GM21515 (cell line): ENCODE results near the gene LMO1.

Experiments
- ATAC-seq: cut with Tn5 transposase; IDR thresholded peaks from one replicate; pipeline ENCODE4 v1.9.1; 2021; ENCODE audit not compliant: unreplicated experiment

The LMO1 gene

DNA sequence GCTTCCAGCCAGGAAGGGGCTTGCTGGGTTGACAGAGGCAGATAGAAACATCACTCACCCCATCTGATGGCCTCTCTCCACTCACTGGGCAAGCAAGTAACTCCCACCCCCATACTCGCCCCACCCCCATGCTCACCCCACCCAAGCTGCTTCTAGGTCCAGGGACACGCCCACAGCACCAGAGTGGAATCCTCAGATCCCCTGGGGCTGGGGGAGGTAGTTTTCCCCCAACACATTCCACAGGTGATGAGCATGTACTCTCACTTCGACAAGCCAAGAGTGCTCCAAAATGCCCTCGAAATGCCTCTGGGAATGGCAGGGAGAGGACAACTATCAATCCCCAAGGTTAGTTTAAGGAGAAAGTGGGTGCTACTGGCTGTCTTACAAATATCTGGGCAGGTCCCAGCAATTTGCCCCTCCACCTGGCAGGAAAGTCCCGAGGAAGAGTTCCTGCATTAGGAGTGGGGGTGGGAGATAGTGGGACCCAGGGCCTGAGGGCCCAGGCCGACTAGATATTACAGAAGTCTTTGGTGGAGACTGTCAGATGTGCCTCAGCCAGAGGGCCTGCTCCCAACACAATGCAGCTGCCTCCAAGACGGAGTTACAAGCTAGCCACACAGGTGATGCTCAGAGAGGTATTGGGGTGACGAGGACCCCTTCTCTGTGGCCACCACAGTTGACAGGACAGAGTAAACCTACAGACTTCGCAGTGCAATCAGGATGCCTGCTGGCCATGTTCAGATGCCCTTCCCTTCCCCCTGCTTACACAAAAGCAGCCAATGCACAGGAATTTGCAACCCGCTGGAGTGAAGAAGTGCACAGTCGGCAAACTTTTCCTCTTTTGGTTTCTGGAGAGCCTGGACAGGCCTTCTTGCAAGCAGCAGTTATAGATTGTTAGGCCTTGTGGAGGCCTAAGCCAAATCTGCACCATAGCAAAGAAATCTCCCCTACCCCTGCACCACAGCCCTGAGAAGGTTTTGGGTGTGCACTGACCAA is 2.9 kb upstream of the LMO1 start:
- ATAC-seq: no peak

GRCh38 chr11:8265681-8266241 is 2.1 kb upstream of the LMO1 start:
- no peak for ATAC-seq

DNA sequence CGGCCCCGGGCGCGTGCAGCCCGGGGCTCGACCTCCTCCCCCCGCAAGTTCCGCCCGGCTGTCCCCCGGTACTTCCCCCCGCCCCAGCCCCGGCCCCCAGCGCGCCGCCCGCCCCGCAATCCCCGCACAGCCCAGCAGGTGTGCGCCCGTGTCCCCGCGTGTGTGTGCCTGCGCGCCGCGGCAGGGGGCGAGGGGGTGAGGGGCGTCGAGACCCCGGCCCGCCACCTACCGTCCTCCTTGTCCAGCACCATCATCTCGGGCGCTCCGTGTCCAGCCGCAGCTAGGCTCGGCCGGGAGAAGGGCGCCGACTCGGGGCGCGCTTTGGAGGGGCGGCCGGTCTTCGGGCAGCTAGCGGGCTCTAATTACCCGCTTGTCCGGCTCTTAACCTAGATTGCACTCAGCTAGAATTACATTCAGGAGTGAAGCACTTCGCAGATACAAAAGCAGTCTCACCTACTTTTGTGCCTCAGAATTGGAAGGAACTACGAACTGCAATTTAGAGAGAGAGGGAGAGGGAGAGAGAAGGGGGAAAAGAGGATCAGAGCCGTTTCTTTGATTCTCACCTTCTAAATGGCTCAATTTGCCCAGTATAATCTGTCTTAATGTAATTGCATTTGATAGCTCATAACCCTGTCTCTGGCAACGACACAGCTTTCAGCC is 439 bp downstream of the LMO1 start:
- ATAC-seq: no peak

GRCh38 chr11:8262552-8263108 is 1.0 kb downstream of the LMO1 start:
- no peak for ATAC-seq

- ATAC-seq: no peak
These were observed 1.6 kb downstream of the LMO1 start for GRCh38 chr11:8261921-8262551.

GRCh38 chr11:8261291-8261690 is 2.4 kb downstream of the LMO1 start:
- no peak for ATAC-seq

DNA sequence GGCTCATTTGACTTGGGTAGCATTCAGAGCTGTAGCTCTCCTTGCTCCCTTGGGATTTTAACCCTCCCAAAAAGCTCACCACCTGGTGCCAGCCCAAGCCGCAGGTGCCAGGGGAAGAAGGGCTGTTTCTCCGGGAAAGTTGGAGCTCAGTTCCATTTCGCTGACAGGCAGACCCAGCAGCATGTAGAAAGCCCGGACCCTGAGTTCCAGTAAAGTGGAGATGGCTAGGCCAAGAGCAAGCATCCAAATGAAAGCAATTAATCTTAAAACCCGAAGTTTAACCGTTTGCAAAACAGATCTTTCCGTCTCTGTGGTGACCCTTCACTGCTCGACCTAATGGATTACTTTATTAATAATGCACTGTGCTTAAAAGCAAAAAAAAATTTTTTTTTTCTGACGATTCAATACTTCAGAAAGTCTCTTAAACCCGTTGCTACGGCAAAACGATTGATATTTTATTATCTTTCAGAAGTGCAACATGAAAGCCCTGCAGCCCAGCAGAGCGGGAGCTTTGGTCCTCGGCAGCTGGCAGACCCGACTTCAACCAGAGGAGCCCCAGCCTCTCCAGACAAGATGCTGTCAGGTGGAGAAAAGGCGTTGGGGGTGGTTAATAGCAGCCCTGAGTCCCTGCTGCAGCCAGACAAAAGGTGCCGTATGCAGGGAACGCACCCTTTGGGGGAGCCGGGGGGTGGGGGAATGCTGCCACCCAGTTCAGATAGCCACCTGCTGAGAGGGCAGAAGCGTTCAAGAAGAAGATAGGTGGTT is 3.3 kb downstream of the LMO1 start:
- ATAC-seq: no peak

GRCh38 chr11:8259306-8259959 is 4.2 kb downstream of the LMO1 start:
- no peak for ATAC-seq

DNA sequence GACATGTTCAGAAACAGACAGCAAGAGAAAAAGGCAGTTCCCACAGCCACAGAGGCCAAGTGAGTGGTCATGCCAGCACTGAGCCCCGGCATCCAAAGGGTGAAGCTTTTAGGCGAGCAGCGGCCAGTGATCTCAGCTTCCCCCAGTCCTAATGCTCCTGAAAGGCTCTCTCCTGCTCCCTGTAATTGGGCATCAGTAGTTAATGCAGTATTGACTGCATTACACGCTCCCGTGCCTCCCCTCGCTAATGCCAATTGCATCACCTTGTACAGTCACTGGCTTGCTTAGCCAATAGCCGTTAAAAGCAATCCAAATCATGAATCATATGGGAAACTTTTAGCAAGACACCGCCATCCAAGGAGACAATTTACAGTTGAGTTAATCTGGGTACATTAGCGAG is 4.9 kb downstream of the LMO1 start:
- ATAC-seq: no peak

DNA sequence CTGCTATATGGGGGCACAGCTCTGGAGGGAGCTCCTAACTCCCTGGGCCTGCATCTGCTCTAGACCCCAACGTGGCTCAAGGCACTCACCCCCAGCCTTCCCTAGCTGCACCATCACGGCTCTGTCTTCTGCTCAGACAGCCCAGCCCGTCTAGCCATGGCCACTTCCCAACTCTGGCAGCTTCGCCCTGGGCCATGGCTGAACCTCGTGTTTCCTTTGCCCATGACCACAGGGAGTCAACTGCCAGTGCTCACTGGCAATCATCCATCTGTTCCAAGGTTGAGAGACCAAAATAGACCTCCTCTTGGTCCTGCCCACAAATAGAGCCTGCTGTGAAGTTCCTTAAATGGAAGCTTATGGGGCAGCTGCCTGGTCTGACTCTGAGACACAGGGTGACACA is 5.4 kb downstream of the LMO1 start:
- ATAC-seq: no peak

DNA sequence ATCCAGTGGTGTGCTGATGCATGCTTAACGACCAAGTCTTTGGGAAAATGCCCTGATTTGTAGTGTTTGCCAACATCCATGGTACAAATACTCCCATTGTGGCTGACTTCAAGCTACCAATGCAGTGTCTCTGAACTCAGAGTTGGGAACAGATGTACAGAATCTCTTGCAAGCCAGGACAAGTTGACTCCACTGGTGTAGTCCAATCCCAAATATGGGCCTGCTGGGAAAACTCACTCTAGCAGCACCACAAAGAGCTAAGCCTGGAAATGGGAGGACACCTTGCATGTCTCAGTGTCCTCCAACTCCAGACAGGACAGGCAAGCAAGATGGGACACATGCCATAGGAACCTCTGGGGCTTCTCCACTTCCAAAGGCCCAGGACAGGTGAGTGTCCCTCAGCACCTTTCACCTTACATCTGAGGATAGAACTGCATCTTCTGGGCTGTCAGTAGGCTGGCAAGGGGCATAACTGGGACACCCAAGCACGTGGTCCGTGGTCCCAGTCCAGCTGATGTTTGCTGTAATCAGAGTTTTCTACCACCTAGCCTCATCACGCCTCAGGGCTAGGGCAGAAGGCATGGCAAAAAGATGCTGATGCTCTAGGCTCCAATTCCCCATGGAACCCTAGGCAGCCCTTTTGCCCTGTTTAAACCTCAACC is 6.5 kb downstream of the LMO1 start:
- no peak for ATAC-seq

GRCh38 chr11:8256271-8257002 is 7.2 kb downstream of the LMO1 start:
- ATAC-seq: no peak

DNA sequence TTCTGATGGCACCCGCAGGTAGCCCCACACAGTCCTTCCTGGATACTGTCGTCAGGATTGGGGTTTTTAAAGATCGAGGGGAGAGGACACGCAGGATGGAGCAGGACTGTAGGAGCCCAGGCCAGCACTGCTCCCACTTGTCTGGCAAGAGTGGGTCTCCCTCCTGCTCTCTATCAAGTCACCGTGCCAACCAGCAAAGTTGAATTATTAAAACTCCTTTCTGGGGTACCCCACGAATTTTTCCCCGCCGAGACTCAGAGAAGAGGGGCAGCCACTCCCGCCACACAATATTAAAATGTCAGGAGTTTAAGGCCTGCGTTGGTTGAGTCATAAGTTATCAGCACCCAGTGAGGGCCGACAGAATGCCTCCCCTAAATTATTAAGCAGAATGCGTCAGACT is 10.1 kb downstream of the LMO1 start:
- ATAC-seq: no peak

GRCh38 chr11:8252946-8253345 is 10.7 kb downstream of the LMO1 start:
- ATAC-seq: no peak

- no peak for ATAC-seq
These were observed 11.3 kb downstream of the LMO1 start for GRCh38 chr11:8252388-8252787.

- no peak for ATAC-seq
These were observed 11.9 kb downstream of the LMO1 start for GRCh38 chr11:8251616-8252295.

DNA sequence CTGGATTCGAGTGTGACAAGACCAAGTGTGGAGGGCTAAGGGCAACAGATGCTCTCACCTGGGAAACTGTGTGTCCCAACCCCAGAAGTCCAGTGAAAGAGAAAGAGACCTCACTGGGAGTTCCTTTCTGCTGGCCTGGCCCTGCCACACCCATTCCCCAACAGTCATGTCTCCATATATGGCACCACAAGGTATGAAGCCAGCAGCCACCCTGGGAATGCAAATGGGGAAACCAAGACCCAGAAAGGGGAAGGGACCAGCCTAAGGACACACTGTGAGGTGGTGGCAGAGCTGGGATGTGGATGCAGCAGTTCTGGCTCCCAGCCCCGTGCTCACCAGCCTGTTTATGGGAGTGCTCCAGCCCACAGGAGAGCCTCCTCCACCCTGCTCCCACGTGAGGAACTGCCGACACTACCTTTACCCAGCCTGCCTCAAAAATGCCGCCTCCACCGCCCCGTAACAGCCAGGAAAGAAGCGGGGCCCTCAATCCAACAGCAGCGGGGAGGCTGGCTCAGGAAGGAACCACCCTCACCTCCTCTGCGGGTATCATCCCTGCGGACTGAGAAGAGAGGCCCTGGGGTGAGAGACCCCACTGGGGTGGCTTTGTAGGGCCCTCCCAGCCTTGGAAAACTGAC is 12.6 kb downstream of the LMO1 start:
- ATAC-seq: no peak

DNA sequence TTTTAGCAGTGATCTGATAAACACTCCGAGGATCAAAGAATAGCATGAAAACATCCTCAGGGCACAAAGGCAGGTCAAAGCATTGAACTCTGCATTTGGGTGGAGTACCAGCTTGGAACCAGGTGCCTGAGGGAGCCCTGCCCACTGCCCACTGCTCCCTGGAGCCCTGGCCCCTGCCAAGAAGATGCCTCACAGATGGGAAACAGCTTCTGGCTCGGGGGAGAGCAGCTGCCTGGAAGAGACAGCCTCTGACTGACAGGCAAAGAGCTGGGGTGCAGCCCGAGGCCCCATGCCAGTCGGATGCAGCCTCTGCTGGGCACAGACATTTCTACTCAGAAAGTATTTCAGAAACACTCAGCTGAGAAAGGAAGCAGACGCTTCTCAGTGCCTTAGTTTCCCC is 13.2 kb downstream of the LMO1 start:
- ATAC-seq: no peak
